ENCODE data around the gene TRPM2.

GRCh38 chr21:44418876-44419230, 65.4 kb downstream of the TRPM2 start:
- TF ChIP-seq CTCF (conservative IDR thresholded peaks at IDR 0.05 in 1 of 2, IDR thresholded peaks at IDR 0.05 in 1 of 2; ENCODE audit: low read depth in 1 of 2, low read length in 2 of 2) (no peak), EZH2 (IDR thresholded peaks at IDR 0.05; ENCODE audit: low read length, missing control alignments) (no peak)
